Muscle of leg (tissue), 11 donors: ENCODE data around the gene SLC16A9. TPM values are rescaled to one million over a fixed set of nuclear protein-coding genes. Genes with fewer than 3 reads are reported as not detected.

ENCODE experiments used
- DNase-seq: peaks from one replicate; pipeline ENCODE4 v3.0.0; 2013
- H3K27ac ChIP-seq: one replicate; pipeline ENCODE4 v1.5.1; 2013; ENCODE audit warnings: mild to moderate bottlenecking, low read length, control low read depth
- H3K27me3 ChIP-seq: one replicate; pipeline ENCODE4 v1.6.1; 2013; ENCODE audit warnings: low read length; ENCODE audit not compliant: control insufficient read depth, insufficient read depth
- H3K36me3 ChIP-seq: one replicate; pipeline ENCODE4 v1.6.1; 2013; ENCODE audit warnings: low read length; ENCODE audit not compliant: control insufficient read depth, insufficient read depth
- H3K4me1 ChIP-seq: one replicate; pipeline ENCODE4 v1.6.1; 2013; ENCODE audit warnings: low read length; ENCODE audit not compliant: control insufficient read depth, insufficient read depth
- H3K4me3 ChIP-seq: one replicate; pipeline ENCODE4 v1.5.1; 2013; ENCODE audit warnings: low read length, control low read depth
- H3K9me3 ChIP-seq: replicated peaks from 2 replicates; pipeline ENCODE4 v1.6.1; 2013; ENCODE audit warnings: low read depth, low read length; ENCODE audit not compliant: control insufficient read depth
- WGBS: methylation state at CpG from one replicate; pipeline ENCODE4 v1.1.5; 2013; ENCODE audit warnings: missing lambda C conversion rate; ENCODE audit not compliant: insufficient coverage; 5-methylcytosine and 5-hydroxymethylcytosine counted together
- polyA plus RNA-seq, 8 donors: library from polyadenylated mRNA; unstranded; fragments of 120-200 nt; gene quantifications; one replicate each; pipeline versions ENCODE4 v1.2.1 to v1.2.3, GENCODE V29; 2013; ENCODE audit warnings: inconsistent platforms in 1 of 8, low replicate concordance in 1 of 8; ENCODE audit not compliant: insufficient read length in 8 of 8, insufficient read depth in 1 of 8
- total RNA-seq: library from RNA; stranded (reverse); fragments of 120-200 nt; gene quantifications from one replicate; pipeline ENCODE4 v1.2.4, GENCODE V29; 2013

The SLC16A9 gene
- total and polyA plus RNA-seq, 9 donors = 2.7 to 9.4 (median 4.0) TPM

- H3K27ac ChIP-seq = no peak overlapping the region
- no peak overlapping the region for H3K4me3 ChIP-seq
- H3K36me3 ChIP-seq = no peaks in the 10 kb centered on the region
- H3K27me3 ChIP-seq = no peaks in the 10 kb centered on the region
- H3K9me3 ChIP-seq = peaks cover 5% of the 10 kb centered on the region
- no peaks in the 10 kb centered on the region for H3K4me1 ChIP-seq
- no peak for DNase-seq
Observed at GRCh38 chr10:59720377-59720776, 10.7 kb upstream of the SLC16A9 start.

- peaks cover 5% of the 10 kb centered on the region for H3K9me3 ChIP-seq
- H3K4me1 ChIP-seq = no peaks in the 10 kb centered on the region
- no peak overlapping the region for H3K4me3 ChIP-seq
- H3K27me3 ChIP-seq = peaks cover 3% of the 10 kb centered on the region
- no peak overlapping the region for H3K27ac ChIP-seq
- WGBS = no CpG with 5 or more reads among the region's 2 CpGs
- H3K36me3 ChIP-seq = no peaks in the 10 kb centered on the region
- DNase-seq = no peak
Observed at GRCh38 chr10:59719374-59719773, 9.7 kb upstream of the SLC16A9 start.

GRCh38 chr10:59718257-59718656 lies 8.6 kb upstream of the SLC16A9 start:
- Histone ChIP-seq H3K36me3 (no peaks in the 10 kb centered on the region), H3K9me3 (peaks cover 5% of the 10 kb centered on the region), H3K27me3 (peaks cover 5% of the 10 kb centered on the region), H3K4me1 (no peaks in the 10 kb centered on the region), H3K27ac (no peak overlapping the region), H3K4me3 (no peak overlapping the region)
- no CpG with 5 or more reads among the region's 2 CpGs for WGBS
- DNase-seq = no peak

- Histone ChIP-seq H3K27ac (no peak overlapping the region), H3K27me3 (peaks cover 26% of the 10 kb centered on the region), H3K4me1 (peaks cover 9% of the 10 kb centered on the region), H3K4me3 (no peak overlapping the region), H3K9me3 (no peaks in the 10 kb centered on the region), H3K36me3 (no peaks in the 10 kb centered on the region)
- 89% methylated on average over 3 of the region's 7 CpGs for WGBS
- no peak for DNase-seq
Observed at GRCh38 chr10:59713196-59713821, 3.7 kb upstream of the SLC16A9 start.

- Histone ChIP-seq H3K4me1 (peaks cover 9% of the 10 kb centered on the region), H3K27ac (no peak overlapping the region), H3K4me3 (no peak overlapping the region), H3K9me3 (no peaks in the 10 kb centered on the region), H3K27me3 (peaks cover 26% of the 10 kb centered on the region), H3K36me3 (no peaks in the 10 kb centered on the region)
- no peak for DNase-seq
- WGBS = 75% methylated on average over 1 of the region's 3 CpGs
Observed at GRCh38 chr10:59711871-59712494, 2.3 kb upstream of the SLC16A9 start.

GRCh38 chr10:59708816-59709394 lies 745 bp downstream of the SLC16A9 start:
- Histone ChIP-seq H3K4me1 (peaks cover 9% of the 10 kb centered on the region), H3K27ac (no peak overlapping the region), H3K27me3 (peaks cover 23% of the 10 kb centered on the region), H3K9me3 (no peaks in the 10 kb centered on the region), H3K36me3 (no peaks in the 10 kb centered on the region), H3K4me3 (peak overlapping the region; percentile 68)
- DNase-seq = peak; percentile 20
- WGBS = under 1% methylated on average over 39 of the region's 42 CpGs

GRCh38 chr10:59706851-59707797 lies 2.5 kb downstream of the SLC16A9 start:
- Histone ChIP-seq H3K36me3 (no peaks in the 10 kb centered on the region), H3K27me3 (peaks cover 18% of the 10 kb centered on the region), H3K4me1 (peaks cover 9% of the 10 kb centered on the region), H3K4me3 (no peak overlapping the region), H3K27ac (no peak overlapping the region), H3K9me3 (no peaks in the 10 kb centered on the region)
- 100% methylated on average over 3 of the region's 8 CpGs for WGBS
- no peak for DNase-seq

GRCh38 chr10:59705931-59706330 lies 3.7 kb downstream of the SLC16A9 start:
- Histone ChIP-seq H3K27ac (no peak overlapping the region), H3K27me3 (peaks cover 13% of the 10 kb centered on the region), H3K4me1 (peaks cover 9% of the 10 kb centered on the region), H3K36me3 (no peaks in the 10 kb centered on the region), H3K4me3 (no peak overlapping the region), H3K9me3 (no peaks in the 10 kb centered on the region)
- DNase-seq = no peak

- Histone ChIP-seq H3K4me1 (peaks cover 9% of the 10 kb centered on the region), H3K9me3 (no peaks in the 10 kb centered on the region), H3K27me3 (peaks cover 9% of the 10 kb centered on the region), H3K4me3 (no peak overlapping the region), H3K36me3 (no peaks in the 10 kb centered on the region), H3K27ac (no peak overlapping the region)
- no CpG with 5 or more reads among the region's 2 CpGs for WGBS
- DNase-seq = no peak
Observed at GRCh38 chr10:59704630-59705029, 5.0 kb downstream of the SLC16A9 start.

- Histone ChIP-seq H3K27ac (no peak overlapping the region), H3K4me1 (no peaks in the 10 kb centered on the region), H3K27me3 (no peaks in the 10 kb centered on the region), H3K4me3 (no peak overlapping the region), H3K36me3 (no peaks in the 10 kb centered on the region), H3K9me3 (no peaks in the 10 kb centered on the region)
- no peak for DNase-seq
- 95% methylated on average over 3 of the region's 4 CpGs for WGBS
Observed at GRCh38 chr10:59702347-59702746, 7.3 kb downstream of the SLC16A9 start.
